Trophoblast cell (in vitro differentiated cells and primary cell): ENCODE measurements around the gene VSIG10.
A peak's percentile ranks its signal among the peaks of the same experiment; 100 is the strongest.

Experiments
- DNase-seq, 2 donors: peaks; one replicate each; pipeline ENCODE4 v3.0.0-alpha.2; 2016
- H2AFZ ChIP-seq: 2 replicates; pipeline ENCODE4 v1.6.1; 2013; ENCODE audit warnings: low read length, moderate library complexity, mild to moderate bottlenecking; ENCODE audit not compliant: insufficient read depth, poor library complexity
- H2AK5ac ChIP-seq: 2 replicates; pipeline ENCODE4 v1.6.1; 2013; ENCODE audit warnings: mild to moderate bottlenecking, low read length
- H2BK120ac ChIP-seq: 2 replicates; pipeline ENCODE4 v1.6.1; 2013; ENCODE audit warnings: low read length, mild to moderate bottlenecking, moderate library complexity; ENCODE audit not compliant: insufficient read depth, poor library complexity
- H2BK12ac ChIP-seq: 2 replicates; pipeline ENCODE4 v1.6.1; 2013; ENCODE audit warnings: mild to moderate bottlenecking, low read length, moderate library complexity
- H2BK5ac ChIP-seq: 2 replicates; pipeline ENCODE4 v1.6.1; 2013; ENCODE audit warnings: low read length, low read depth, moderate library complexity, mild to moderate bottlenecking; ENCODE audit not compliant: poor library complexity
- H3K14ac ChIP-seq: 2 replicates; pipeline ENCODE4 v1.6.1; 2013; ENCODE audit warnings: mild to moderate bottlenecking, low read length
- H3K18ac ChIP-seq: 2 replicates; pipeline ENCODE4 v1.6.1; 2013; ENCODE audit warnings: mild to moderate bottlenecking, low read length
- H3K23ac ChIP-seq: 2 replicates; pipeline ENCODE4 v1.6.1; 2013; ENCODE audit warnings: low read length
- H3K27ac ChIP-seq: 2 replicates; pipeline ENCODE4 v1.5.1; 2013; ENCODE audit warnings: low read depth, mild to moderate bottlenecking, inconsistent platforms, low read length, moderate library complexity
- H3K27me3 ChIP-seq: 2 replicates; pipeline ENCODE4 v1.6.1; 2013; ENCODE audit warnings: inconsistent platforms, mild to moderate bottlenecking, low read length, moderate library complexity; ENCODE audit not compliant: insufficient read depth
- H3K36me3 ChIP-seq, 2 experiments: 1 replicate in 1 of 2; 2 replicates in 1 of 2; pipeline ENCODE4 v1.6.1; 2013; ENCODE audit warnings: low read length in 2 of 2, mild to moderate bottlenecking in 2 of 2, moderate library complexity in 1 of 2; ENCODE audit not compliant: insufficient read depth in 2 of 2, control insufficient read depth in 1 of 2
- H3K4ac ChIP-seq: 2 replicates; pipeline ENCODE4 v1.6.1; 2013; ENCODE audit warnings: low read depth, mild to moderate bottlenecking, low read length, moderate library complexity
- H3K4me1 ChIP-seq, 2 experiments: 1 replicate in 1 of 2; 2 replicates in 1 of 2; pipeline ENCODE4 v1.6.1; 2013; ENCODE audit warnings: low read length in 2 of 2, mild to moderate bottlenecking in 2 of 2, moderate library complexity in 1 of 2; ENCODE audit not compliant: insufficient read depth in 2 of 2, control insufficient read depth in 1 of 2
- H3K4me2 ChIP-seq: 2 replicates; pipeline ENCODE4 v1.6.1; 2013; ENCODE audit warnings: inconsistent platforms, mild to moderate bottlenecking, low read length, moderate library complexity
- H3K4me3 ChIP-seq: 2 replicates; pipeline ENCODE4 v1.5.1; 2013; ENCODE audit warnings: mild to moderate bottlenecking, low read depth, low read length, inconsistent platforms
- H3K79me1 ChIP-seq: one replicate; pipeline ENCODE4 v1.6.1; 2013; ENCODE audit warnings: low read length
- H3K79me2 ChIP-seq: 2 replicates; pipeline ENCODE4 v1.6.1; 2013; ENCODE audit warnings: low read length, mild to moderate bottlenecking; ENCODE audit not compliant: control insufficient read depth, insufficient read depth, poor library complexity
- H3K9ac ChIP-seq: 2 replicates; pipeline ENCODE4 v1.6.1; 2013; ENCODE audit warnings: mild to moderate bottlenecking, low read length
- H3K9me3 ChIP-seq: 2 replicates; pipeline ENCODE4 v1.6.1; 2013; ENCODE audit warnings: low read depth, mild to moderate bottlenecking, control low read depth, inconsistent platforms, low read length; ENCODE audit not compliant: insufficient read depth
- H4K12ac ChIP-seq: 2 replicates; pipeline ENCODE4 v1.6.1; 2013; ENCODE audit warnings: low read depth, mild to moderate bottlenecking, low read length, moderate library complexity
- H4K8ac ChIP-seq: 2 replicates; pipeline ENCODE4 v1.6.1; 2013; ENCODE audit warnings: low read depth, mild to moderate bottlenecking, low read length, moderate library complexity
- H4K91ac ChIP-seq: one replicate; pipeline ENCODE4 v1.6.1; 2013; ENCODE audit warnings: low read depth, mild to moderate bottlenecking, low read length, moderate library complexity
- WGBS: extraction: QIAGEN DNeasy Blood & Tissue Kit; methylation state at CpG from one replicate; pipeline ENCODE4 v1.1.7; 2013; ENCODE audit warnings: missing lambda C conversion rate; ENCODE audit not compliant: insufficient read length, insufficient coverage; ENCODE audit errors: extremely low coverage; 5-methylcytosine and 5-hydroxymethylcytosine counted together

The VSIG10 gene

GRCh38 chr12:118102070-118102469 lies 1.7 kb downstream of the VSIG10 start:
- Histone ChIP-seq H3K9me3 (no peaks in the 10 kb centered on the region), H3K27ac (no peak overlapping the region), H3K4me1 (peaks cover 20 to 21% of the 10 kb centered on the region in 2 experiments), H4K12ac (no peak overlapping the region), H3K79me2 (peaks cover 6% of the 10 kb centered on the region), H2BK12ac (no peak overlapping the region), H3K14ac (no peak overlapping the region), H3K18ac (no peak overlapping the region), H3K23ac (no peak overlapping the region), H4K91ac (no peak overlapping the region), H3K79me1 (peaks cover 11% of the 10 kb centered on the region), H3K9ac (no peak overlapping the region), H2AK5ac (no peak overlapping the region), H3K36me3 (no peaks in the 10 kb centered on the region), H4K8ac (no peak overlapping the region), H3K4me3 (no peak overlapping the region), H3K4ac (no peak overlapping the region), H2AFZ (no peak overlapping the region), H3K27me3 (no peaks in the 10 kb centered on the region), H2BK120ac (no peak overlapping the region), H3K4me2 (no peak overlapping the region), H2BK5ac (no peak overlapping the region)
- peak; percentile 94 to 95 for DNase-seq
- WGBS, result no CpG with 5 or more reads among the region's 6 CpGs

DNA sequence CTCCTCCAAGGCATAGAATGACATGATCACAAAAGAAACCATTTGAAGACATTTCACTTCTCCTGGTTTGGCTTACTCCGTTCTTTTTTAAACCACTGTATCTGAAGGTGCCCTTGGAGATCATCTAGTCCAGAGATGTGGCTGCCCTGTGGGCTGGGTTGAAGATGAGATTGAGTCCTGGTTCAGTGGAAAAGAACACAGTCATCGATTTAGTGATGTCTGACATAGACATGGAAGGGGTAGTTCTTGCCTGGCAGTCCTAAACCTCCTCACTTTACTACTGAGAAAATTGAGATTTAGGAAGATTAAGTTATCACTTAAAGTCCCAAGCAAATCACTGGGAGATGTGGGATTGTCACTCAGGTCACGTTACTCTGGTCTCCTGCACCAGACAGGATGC lies 2.8 kb downstream of the VSIG10 start:
- no peak overlapping the region for H4K91ac ChIP-seq
- no peak for DNase-seq
- no peaks in the 10 kb centered on the region for H3K27me3 ChIP-seq
- no peak overlapping the region for H3K4me3 ChIP-seq
- H3K14ac ChIP-seq, result no peak overlapping the region
- H2AK5ac ChIP-seq, result no peak overlapping the region
- H4K12ac ChIP-seq, result no peak overlapping the region
- no peak overlapping the region for H3K9ac ChIP-seq
- H3K36me3 ChIP-seq, result no peaks in the 10 kb centered on the region
- H4K8ac ChIP-seq, result no peak overlapping the region
- WGBS, result no CpG with 5 or more reads among the region's 3 CpGs
- H3K4me2 ChIP-seq, result no peak overlapping the region
- no peak overlapping the region for H3K23ac ChIP-seq
- no peak overlapping the region for H2BK12ac ChIP-seq
- H2BK120ac ChIP-seq, result no peak overlapping the region
- peaks cover 20 to 21% of the 10 kb centered on the region in 2 experiments for H3K4me1 ChIP-seq
- H3K18ac ChIP-seq, result no peak overlapping the region
- no peaks in the 10 kb centered on the region for H3K9me3 ChIP-seq
- no peak overlapping the region for H3K4ac ChIP-seq
- no peak overlapping the region for H2AFZ ChIP-seq
- H3K27ac ChIP-seq, result no peak overlapping the region
- peaks cover 6% of the 10 kb centered on the region for H3K79me2 ChIP-seq
- no peak overlapping the region for H2BK5ac ChIP-seq
- H3K79me1 ChIP-seq, result peaks cover 11% of the 10 kb centered on the region

DNA sequence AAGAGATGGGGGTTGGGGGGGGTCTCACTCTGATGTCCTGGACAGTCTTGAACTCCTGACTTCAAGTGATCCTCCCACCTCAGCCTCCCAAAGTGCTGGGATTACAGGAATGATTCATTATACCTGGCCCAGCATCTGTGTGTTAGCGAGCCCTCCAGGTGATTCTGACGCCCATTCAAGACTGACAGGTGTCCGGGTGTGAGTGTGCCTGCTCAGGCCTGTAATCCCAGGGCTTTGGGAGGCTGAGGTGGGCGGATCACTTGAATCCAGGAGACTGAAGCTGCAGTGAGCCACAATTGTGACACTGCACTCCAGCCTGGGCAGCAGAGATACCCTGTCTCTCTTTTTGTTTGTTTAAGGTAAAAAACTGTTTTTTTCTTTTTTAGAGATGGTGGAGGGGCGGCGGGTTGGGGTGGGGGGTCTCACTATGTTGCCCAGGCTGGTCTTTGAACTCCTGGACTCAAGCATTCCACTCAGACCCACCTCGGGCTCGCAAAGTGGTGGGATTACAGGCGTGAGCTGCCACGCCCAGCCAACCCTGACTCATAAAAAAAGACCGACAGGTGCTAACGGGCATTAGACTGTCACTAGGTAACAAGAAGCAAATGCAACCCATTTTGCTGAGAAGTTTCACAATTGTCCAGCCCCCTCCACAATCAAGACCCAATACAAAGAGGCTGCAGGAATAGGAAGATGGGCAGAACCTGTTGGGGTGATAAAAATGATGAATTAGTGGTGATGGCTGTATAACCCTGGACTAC lies 4.7 kb downstream of the VSIG10 start:
- Histone ChIP-seq H3K18ac (no peak overlapping the region), H3K4me1 (peaks cover 18 to 19% of the 10 kb centered on the region in 2 experiments), H3K4ac (no peak overlapping the region), H2BK12ac (no peak overlapping the region), H4K91ac (no peak overlapping the region), H3K79me2 (peaks cover 6% of the 10 kb centered on the region), H3K9me3 (no peaks in the 10 kb centered on the region), H3K79me1 (peaks cover 9% of the 10 kb centered on the region), H4K8ac (no peak overlapping the region), H2BK5ac (no peak overlapping the region), H3K27me3 (no peaks in the 10 kb centered on the region), H3K9ac (no peak overlapping the region), H3K14ac (no peak overlapping the region), H3K36me3 (peaks cover 0 to 4% of the 10 kb centered on the region in 2 experiments), H3K23ac (no peak overlapping the region), H3K4me2 (no peak overlapping the region), H2AFZ (no peak overlapping the region), H3K4me3 (no peak overlapping the region), H3K27ac (no peak overlapping the region), H4K12ac (no peak overlapping the region), H2AK5ac (no peak overlapping the region), H2BK120ac (no peak overlapping the region)
- no CpG with 5 or more reads among the region's 12 CpGs for WGBS
- DNase-seq, result peak; percentile 47 to 62

- H3K27ac ChIP-seq, result no peak overlapping the region
- peaks cover 0 to 4% of the 10 kb centered on the region in 2 experiments for H3K36me3 ChIP-seq
- no peaks in the 10 kb centered on the region for H3K9me3 ChIP-seq
- H4K8ac ChIP-seq, result no peak overlapping the region
- no CpG with 5 or more reads among the region's 3 CpGs for WGBS
- H3K79me2 ChIP-seq, result peaks cover 2% of the 10 kb centered on the region
- H2BK12ac ChIP-seq, result no peak overlapping the region
- H2AK5ac ChIP-seq, result no peak overlapping the region
- no peaks in the 10 kb centered on the region for H3K27me3 ChIP-seq
- H3K23ac ChIP-seq, result no peak overlapping the region
- H3K4me3 ChIP-seq, result no peak overlapping the region
- H3K4ac ChIP-seq, result no peak overlapping the region
- H2BK120ac ChIP-seq, result no peak overlapping the region
- no peak overlapping the region for H4K91ac ChIP-seq
- no peak overlapping the region for H3K4me2 ChIP-seq
- no peak overlapping the region for H2AFZ ChIP-seq
- H3K18ac ChIP-seq, result no peak overlapping the region
- peaks cover 3% of the 10 kb centered on the region for H3K79me1 ChIP-seq
- H4K12ac ChIP-seq, result no peak overlapping the region
- H3K9ac ChIP-seq, result no peak overlapping the region
- no peak overlapping the region for H3K14ac ChIP-seq
- peaks cover 18 to 19% of the 10 kb centered on the region in 2 experiments for H3K4me1 ChIP-seq
- no peak for DNase-seq
- H2BK5ac ChIP-seq, result no peak overlapping the region
These were observed 5.4 kb downstream of the VSIG10 start for GRCh38 chr12:118098401-118098800.
